Measurements from ENCODE around the gene SF1. TPM values are rescaled to one million over a fixed set of nuclear protein-coding genes. Genes with fewer than 3 reads are reported as not detected.

Gene SF1
- total and polyA plus RNA-seq, 10 donors = 54.2 to 585 (median 443) TPM

DNA sequence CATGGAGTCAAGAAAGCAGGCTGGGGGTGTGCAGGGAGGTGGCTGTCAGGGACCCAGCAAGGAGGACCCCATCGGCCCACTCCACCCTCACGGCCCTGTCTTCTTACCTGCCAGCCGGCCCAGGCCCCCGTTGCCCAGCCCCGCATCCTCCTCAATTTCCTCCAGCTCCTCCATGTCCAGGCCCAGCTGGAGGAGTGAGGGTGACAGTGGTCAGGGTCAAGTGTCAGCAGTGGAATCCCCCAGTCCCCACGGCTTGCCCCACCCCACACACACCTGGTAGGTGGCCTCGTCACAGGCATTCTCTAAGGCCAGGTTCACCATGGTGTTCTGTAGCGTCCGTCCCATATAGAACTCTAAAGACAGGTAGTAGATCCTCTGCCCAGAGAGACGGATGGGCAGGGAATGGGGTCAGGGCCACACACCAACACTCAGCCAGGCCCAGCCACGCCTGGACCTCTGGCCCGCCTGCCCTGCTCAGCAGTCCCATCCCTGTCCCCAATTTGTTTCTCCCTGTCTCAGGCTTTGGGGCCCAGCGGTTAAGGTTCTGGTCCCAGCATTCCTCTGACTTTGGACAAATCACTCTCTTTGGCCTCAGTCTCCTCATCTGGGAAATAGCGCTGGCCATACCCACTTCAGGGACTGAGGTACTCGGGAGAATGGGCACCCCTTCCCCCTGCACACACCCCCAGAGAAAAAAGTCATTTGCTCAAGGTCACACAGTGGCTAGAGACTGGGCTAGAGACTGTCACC, 19.8 kb downstream of the SF1 start:
- WGBS, 5 donors = 79 to 89% (median 84%) methylated on average over 12 to 15 of the region's 15 CpGs
- Histone ChIP-seq H3K27ac (peak overlapping the region in 4 of 8 donors; percentile 82 to 91 (median 82)), H3K27me3 (replicated peaks in 1 of 7) (no peaks in the 10 kb centered on the region), H3K4me3 (no peak overlapping the region), H3K9me3 (no peaks in the 10 kb centered on the region), H3K36me3 (peaks cover 0 to 49% (median 9%) of the 10 kb centered on the region in 6 donors), H3K4me1 (peaks cover 31 to 56% (median 46%) of the 10 kb centered on the region in 6 donors)
- DNase-seq = peak; percentile 59
- TF ChIP-seq POLR2A (IDR thresholded peaks at IDR 0.05) = no peak
- TF ChIP-seq, protein P1, sequence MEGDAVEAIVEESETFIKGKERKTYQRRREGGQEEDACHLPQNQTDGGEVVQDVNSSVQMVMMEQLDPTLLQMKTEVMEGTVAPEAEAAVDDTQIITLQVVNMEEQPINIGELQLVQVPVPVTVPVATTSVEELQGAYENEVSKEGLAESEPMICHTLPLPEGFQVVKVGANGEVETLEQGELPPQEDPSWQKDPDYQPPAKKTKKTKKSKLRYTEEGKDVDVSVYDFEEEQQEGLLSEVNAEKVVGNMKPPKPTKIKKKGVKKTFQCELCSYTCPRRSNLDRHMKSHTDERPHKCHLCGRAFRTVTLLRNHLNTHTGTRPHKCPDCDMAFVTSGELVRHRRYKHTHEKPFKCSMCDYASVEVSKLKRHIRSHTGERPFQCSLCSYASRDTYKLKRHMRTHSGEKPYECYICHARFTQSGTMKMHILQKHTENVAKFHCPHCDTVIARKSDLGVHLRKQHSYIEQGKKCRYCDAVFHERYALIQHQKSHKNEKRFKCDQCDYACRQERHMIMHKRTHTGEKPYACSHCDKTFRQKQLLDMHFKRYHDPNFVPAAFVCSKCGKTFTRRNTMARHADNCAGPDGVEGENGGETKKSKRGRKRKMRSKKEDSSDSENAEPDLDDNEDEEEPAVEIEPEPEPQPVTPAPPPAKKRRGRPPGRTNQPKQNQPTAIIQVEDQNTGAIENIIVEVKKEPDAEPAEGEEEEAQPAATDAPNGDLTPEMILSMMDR (IDR thresholded peaks at IDR 0.05 in 8 of 11, conservative IDR thresholded peaks at IDR 0.05 in 3 of 11) = no peak
- no peak for TF ChIP-seq POLR2AphosphoS5 (IDR thresholded peaks at IDR 0.05)
- intact Hi-C loops (cut with DNase I; ENCODE audit: low total_unique reads) = no loop called here

GRCh38 chr11:64757549-64758329, 20.6 kb downstream of the SF1 start:
- peak in 2 of 3 donors; percentile 4 to 39 for TF ChIP-seq POLR2AphosphoS5 (IDR thresholded peaks at IDR 0.05)
- TF ChIP-seq, protein P1 (IDR thresholded peaks at IDR 0.05 in 8 of 11, conservative IDR thresholded peaks at IDR 0.05 in 3 of 11) = no peak
- H3K9me3 ChIP-seq = no peaks in the 10 kb centered on the region
- peak; percentile 67 for DNase-seq
- peaks cover 24 to 53% (median 39%) of the 10 kb centered on the region in 6 donors for H3K4me1 ChIP-seq
- no peaks in the 10 kb centered on the region for H3K27me3 ChIP-seq (replicated peaks in 1 of 7)
- WGBS, 5 donors = 87 to 99% (median 89%) methylated on average over 7 to 19 of the region's 19 CpGs
- intact Hi-C loops (cut with DNase I; ENCODE audit: low total_unique reads) = no loop called here
- H3K36me3 ChIP-seq = peaks cover 0 to 49% (median 2%) of the 10 kb centered on the region in 6 donors
- H3K4me3 ChIP-seq = no peak overlapping the region
- peak overlapping the region in 1 of 8 donors; percentile 91 for H3K27ac ChIP-seq

- no peak overlapping the region for H3K4me3 ChIP-seq
- peaks cover 10 to 48% (median 24%) of the 10 kb centered on the region in 6 donors for H3K4me1 ChIP-seq
- WGBS, 5 donors = 87 to 94% (median 89%) methylated on average over 12 to 13 of the region's 13 CpGs
- TF ChIP-seq, protein P1 (IDR thresholded peaks at IDR 0.05 in 8 of 11, conservative IDR thresholded peaks at IDR 0.05 in 3 of 11) = no peak
- TF ChIP-seq POLR2A (IDR thresholded peaks at IDR 0.05) = no peak
- H3K27ac ChIP-seq = peak overlapping the region in 1 of 8 donors; percentile 24
- intact Hi-C loops (cut with DNase I; ENCODE audit: low total_unique reads) = no loop called here
- peak; percentile 71 for DNase-seq
- peaks cover 0 to 49% (median 0%) of the 10 kb centered on the region in 6 donors for H3K36me3 ChIP-seq
- H3K27me3 ChIP-seq (replicated peaks in 1 of 7) = no peaks in the 10 kb centered on the region
- no peaks in the 10 kb centered on the region for H3K9me3 ChIP-seq
These were observed 22.5 kb downstream of the SF1 start for GRCh38 chr11:64755681-64756361.
